SU-DHL-6 (cell line): ENCODE results near the gene HNRNPD.
A peak's percentile ranks its signal among the peaks of the same experiment; 100 is the strongest.
"Not testable (repeated sequence)": the region's sequence is repeated elsewhere in the genome, so short reads cannot be mapped to it uniquely, and the experiment has no call there.

Experiments
- H2AFZ ChIP-seq: fragments of 200-600 bp; sonication (generic); 2 replicates; pipeline ENCODE4 v1.6.1; 2014; ENCODE audit warnings: low read depth, mild to moderate bottlenecking, moderate library complexity, mixed read lengths, antibody characterized with exemption, low read length; ENCODE audit not compliant: severe bottlenecking
- H3F3A ChIP-seq: fragments of 200-600 bp; shearing (Covaris generic); 2 replicates; pipeline ENCODE4 v1.6.0; 2016; ENCODE audit warnings: antibody characterized with exemption, mild to moderate bottlenecking; ENCODE audit not compliant: insufficient read depth
- H3K27ac ChIP-seq: fragments of 200-600 bp; sonication (generic); 2 replicates; pipeline ENCODE4 v1.5.1; 2016; ENCODE audit warnings: low read depth, mild to moderate bottlenecking, low read length, moderate library complexity, mixed read lengths
- H3K27me3 ChIP-seq: fragments of 200-600 bp; sonication (generic), shearing (Covaris generic); 2 replicates; pipeline ENCODE4 v1.6.0; 2014; ENCODE audit warnings: mild to moderate bottlenecking, low read length
- H3K36me3 ChIP-seq: fragments of 200-600 bp; sonication (generic); 2 replicates; pipeline ENCODE4 v1.6.1; 2014; ENCODE audit warnings: mild to moderate bottlenecking, low read length, mixed read lengths
- H3K4me2 ChIP-seq: fragments of 300-600, 200-600 bp; shearing (Covaris generic), sonication (generic); 2 replicates; pipeline ENCODE4 v1.6.0; 2014; ENCODE audit warnings: low read length, low read depth, mild to moderate bottlenecking; ENCODE audit not compliant: poor library complexity, severe bottlenecking
- H3K4me3 ChIP-seq: fragments of 200-600 bp; sonication (generic); 2 replicates; pipeline ENCODE4 v1.5.1; 2014; ENCODE audit warnings: antibody characterized with exemption, low read length, mild to moderate bottlenecking, mixed read lengths; ENCODE audit not compliant: insufficient read depth, poor library complexity, severe bottlenecking
- H3K79me2 ChIP-seq: fragments of 200-600 bp; sonication (generic); 2 replicates; pipeline ENCODE4 v1.6.1; 2014; ENCODE audit warnings: mild to moderate bottlenecking, low read length, moderate library complexity; ENCODE audit not compliant: insufficient read depth
- H3K9ac ChIP-seq: fragments of 200-600 bp; sonication (generic); 2 replicates; pipeline ENCODE4 v1.7.0; 2014; ENCODE audit warnings: mild to moderate bottlenecking, low read length
- H3K9me2 ChIP-seq: fragments of 200-600 bp; sonication (generic); replicated peaks from 2 replicates; pipeline ENCODE4 v1.6.1; 2014; ENCODE audit warnings: low read length; ENCODE audit not compliant: insufficient read depth
- H3K9me3 ChIP-seq: fragments of 200-600 bp; sonication (generic); 2 replicates; pipeline ENCODE4 v1.6.1; 2014; ENCODE audit warnings: low read length, mixed read lengths; ENCODE audit not compliant: insufficient read depth
- H4K20me1 ChIP-seq: fragments of 200-600 bp; sonication (generic); 2 replicates; pipeline ENCODE4 v1.6.1; 2014; ENCODE audit warnings: low read depth, mild to moderate bottlenecking, antibody characterized with exemption, low read length, moderate library complexity, mixed read lengths
- CTCF ChIP-seq: fragments of 200-600 bp; sonication (generic); IDR thresholded peaks from one replicate; pipeline ENCODE4 v1.5.1; 2017; ENCODE audit warnings: antibody characterized with exemption, mild to moderate bottlenecking, low read length, moderate library complexity; ENCODE audit not compliant: insufficient read depth, poor library complexity, severe bottlenecking
- EZH2phosphoT487 ChIP-seq: fragments of 200-600 bp; sonication (generic), shearing (Covaris generic); conservative IDR thresholded peaks from 2 replicates; pipeline ENCODE4 v1.6.1; 2018; ENCODE audit warnings: mild to moderate bottlenecking, antibody characterized with exemption, low read length, moderate library complexity, mixed read lengths

HNRNPD gene

GRCh38 chr4:82372517-82373485 is 990 bp downstream of the HNRNPD start:
- peak overlapping the region; percentile 89 for H3K4me2 ChIP-seq
- H2AFZ ChIP-seq, result no peak overlapping the region
- peaks cover 34% of the 10 kb centered on the region for H4K20me1 ChIP-seq

GRCh38 chr4:82371497-82371896 is 2.3 kb downstream of the HNRNPD start:
- Histone ChIP-seq H2AFZ (no peak overlapping the region), H3K36me3 (peaks cover 36% of the 10 kb centered on the region), H3K27me3 (no peaks in the 10 kb centered on the region), H3K9ac (peak overlapping the region; percentile 99), H3F3A (no peaks in the 10 kb centered on the region; the same call in 1 of the 2 replicates), H4K20me1 (peaks cover 43% of the 10 kb centered on the region), H3K4me2 (peak overlapping the region; percentile 89), H3K9me2 (no peaks in the 10 kb centered on the region), H3K4me3 (peak overlapping the region; percentile 87), H3K9me3 (no peaks in the 10 kb centered on the region), H3K27ac (no peak overlapping the region), H3K79me2 (peaks cover 80% of the 10 kb centered on the region)
- TF ChIP-seq EZH2phosphoT487 (no peak), CTCF (no peak)

More at GRCh38 chr4:82372517-82373485, 990 bp downstream of the HNRNPD start:
- Histone ChIP-seq H3K27me3 (no peaks in the 10 kb centered on the region), H3K4me3 (peak overlapping the region; percentile 87), H3F3A (no peaks in the 10 kb centered on the region; the same call in 1 of the 2 replicates), H3K9ac (peak overlapping the region; percentile 99), H3K79me2 (peaks cover 67% of the 10 kb centered on the region), H3K9me2 (no peaks in the 10 kb centered on the region), H3K9me3 (no peaks in the 10 kb centered on the region), H3K36me3 (peaks cover 29% of the 10 kb centered on the region), H3K27ac (peak overlapping the region; percentile 88)
- no peak for TF ChIP-seq CTCF
- no peak for TF ChIP-seq EZH2phosphoT487

- Histone ChIP-seq H3K4me3 (no peak overlapping the region), H3K9ac (no peak overlapping the region), H3K27ac (no peak overlapping the region), H3K36me3 (peaks cover 40% of the 10 kb centered on the region), H3K9me3 (no peaks in the 10 kb centered on the region), H2AFZ (no peak overlapping the region), H3K27me3 (no peaks in the 10 kb centered on the region), H4K20me1 (peaks cover 61% of the 10 kb centered on the region), H3K4me2 (peak overlapping the region; percentile 89), H3K79me2 (peaks cover 99% of the 10 kb centered on the region), H3K9me2 (no peaks in the 10 kb centered on the region), H3F3A (no peaks in the 10 kb centered on the region; the same call in 1 of the 2 replicates)
- no peak for TF ChIP-seq EZH2phosphoT487
- no peak for TF ChIP-seq CTCF
Observed at GRCh38 chr4:82367438-82368097, 6.2 kb downstream of the HNRNPD start.

GRCh38 chr4:82366431-82366830 is 7.4 kb downstream of the HNRNPD start:
- not testable (repeated sequence) for H3K9me3 ChIP-seq, H3K27me3 ChIP-seq, H3K4me2 ChIP-seq, H3F3A ChIP-seq, H3K27ac ChIP-seq, H3K9me2 ChIP-seq, H2AFZ ChIP-seq, H3K4me3 ChIP-seq, H3K9ac ChIP-seq
- Histone ChIP-seq H3K79me2 (peaks cover 99% of the 10 kb centered on the region), H3K36me3 (peaks cover 31% of the 10 kb centered on the region), H4K20me1 (peaks cover 55% of the 10 kb centered on the region)
